CD14-positive monocyte (primary cell): Measurements from ENCODE around the gene SECTM1. TPM values are rescaled to one million over a fixed set of nuclear protein-coding genes. Genes with fewer than 3 reads are reported as not detected.
A peak's percentile ranks its signal among the peaks of the same experiment; 100 is the strongest.

ENCODE experiments used
- DNase-seq, 3 donors: peaks; one replicate each; pipeline ENCODE4 v3.0.0-alpha.2; 2011 to 2022
- H2AFZ ChIP-seq: 2 replicates; pipeline ENCODE4 v1.6.0; 2012; ENCODE audit warnings: mild to moderate bottlenecking, low read depth, low read length, inconsistent platforms; ENCODE audit not compliant: insufficient read depth, poor library complexity, severe bottlenecking
- H3K27ac ChIP-seq, 2 donors: 1 replicate in 1 of 2; 2 replicates in 1 of 2; pipeline ENCODE4 v1.5.1; 2012 to 2013; ENCODE audit warnings: low read length in 2 of 2, control low read depth in 1 of 2, inconsistent platforms in 1 of 2, low read depth in 1 of 2, mild to moderate bottlenecking in 1 of 2
- H3K27me3 ChIP-seq, 2 donors: one replicate each; pipeline versions ENCODE4 v1.6.0 to v1.6.1; 2011 to 2013; ENCODE audit warnings: low read length in 2 of 2; ENCODE audit not compliant: control insufficient read depth in 2 of 2, insufficient read depth in 2 of 2
- H3K36me3 ChIP-seq, 2 donors: replicated peaks in 1 of 2; 1 replicate in 1 of 2; 2 replicates in 1 of 2; pipeline versions ENCODE4 v1.5.1 to v1.6.1; 2012 to 2013; ENCODE audit warnings: low read length in 2 of 2, control low read depth in 1 of 2, inconsistent platforms in 1 of 2, mild to moderate bottlenecking in 1 of 2; ENCODE audit not compliant: insufficient read depth in 2 of 2, control insufficient read depth in 1 of 2
- H3K4me1 ChIP-seq, 2 donors: 1 replicate in 1 of 2; 2 replicates in 1 of 2; pipeline versions ENCODE4 v1.5.1 to v1.6.1; 2012 to 2013; ENCODE audit warnings: low read length in 2 of 2, control low read depth in 1 of 2, inconsistent platforms in 1 of 2, mild to moderate bottlenecking in 1 of 2, moderate library complexity in 1 of 2; ENCODE audit not compliant: insufficient read depth in 2 of 2, control insufficient read depth in 1 of 2
- H3K4me2 ChIP-seq: replicated peaks from 2 replicates; pipeline ENCODE3; 2012; ENCODE audit warnings: low read length, moderate library complexity, mild to moderate bottlenecking; ENCODE audit not compliant: poor library complexity, severe bottlenecking; ENCODE audit errors: extremely low read depth
- H3K4me3 ChIP-seq, 3 experiments: fragments of 200-600 bp in 1 of 3; sonication (generic) in 1 of 3; replicated peaks in 1 of 3; 1 replicate in 2 of 3; 2 replicates in 1 of 3; pipeline ENCODE4 v1.5.1; 2011 to 2013; ENCODE audit warnings: low read length in 3 of 3, mild to moderate bottlenecking in 3 of 3, control low read depth in 2 of 3, low read depth in 2 of 3, inconsistent platforms in 1 of 3, moderate library complexity in 1 of 3
- H3K79me2 ChIP-seq: 2 replicates; pipeline ENCODE4 v1.6.0; 2012; ENCODE audit warnings: mild to moderate bottlenecking, control low read depth, inconsistent platforms, low read length, moderate library complexity; ENCODE audit not compliant: insufficient read depth
- H3K9ac ChIP-seq: 2 replicates; pipeline ENCODE4 v1.6.0; 2017; ENCODE audit warnings: low read length, mild to moderate bottlenecking; ENCODE audit not compliant: insufficient read depth, poor library complexity, severe bottlenecking
- H3K9me3 ChIP-seq, 2 donors: replicated peaks in 1 of 2; 1 replicate in 1 of 2; 2 replicates in 1 of 2; pipeline versions ENCODE4 v1.5.1 to v1.6.1; 2012 to 2013; ENCODE audit warnings: low read length in 2 of 2, control low read depth in 1 of 2; ENCODE audit not compliant: control insufficient read depth in 1 of 2, insufficient read depth in 1 of 2
- H4K20me1 ChIP-seq: 2 replicates; pipeline ENCODE4 v1.6.0; 2012; ENCODE audit warnings: mild to moderate bottlenecking, low read length, control low read depth, moderate library complexity; ENCODE audit not compliant: insufficient read depth
- H3K27ac Mint-ChIP-seq, 7 donors: one replicate each; pipeline ENCODE4 v1.8.0; 2020; ENCODE audit warnings: mild to moderate bottlenecking in 7 of 7, mixed read lengths in 7 of 7, moderate library complexity in 6 of 7, inconsistent platforms in 2 of 7
- H3K27me3 Mint-ChIP-seq, 3 donors: one replicate each; pipeline ENCODE4 v1.8.0; 2021 to 2022; ENCODE audit warnings: low read depth in 3 of 3, mild to moderate bottlenecking in 3 of 3, mixed read lengths in 3 of 3, moderate library complexity in 3 of 3, inconsistent platforms in 1 of 3
- H3K36me3 Mint-ChIP-seq, 2 donors: one replicate each; pipeline ENCODE4 v1.8.0; 2020; ENCODE audit warnings: mixed read lengths in 2 of 2, inconsistent platforms in 1 of 2, mild to moderate bottlenecking in 1 of 2
- H3K4me1 Mint-ChIP-seq: one replicate; pipeline ENCODE4 v1.8.0; 2020; ENCODE audit warnings: mild to moderate bottlenecking, mixed read lengths
- H3K4me3 Mint-ChIP-seq, 2 donors: one replicate each; pipeline ENCODE4 v1.8.0; 2020; ENCODE audit warnings: mild to moderate bottlenecking in 2 of 2, mixed read lengths in 2 of 2, moderate library complexity in 1 of 2
- H3K9me3 Mint-ChIP-seq, 7 donors: one replicate each; pipeline ENCODE4 v1.8.0; 2020 to 2022; ENCODE audit warnings: mixed read lengths in 7 of 7, mild to moderate bottlenecking in 6 of 7, moderate library complexity in 6 of 7, inconsistent platforms in 2 of 7
- WGBS: methylation state at CpG from one replicate; pipeline ENCODE4 v1.1.5; 2013; ENCODE audit warnings: missing lambda C conversion rate; ENCODE audit not compliant: insufficient coverage; 5-methylcytosine and 5-hydroxymethylcytosine counted together
- intact Hi-C, 2 donors: fragments of 100-400 bp; cut with micrococcal nuclease; formaldehyde crosslinking; loops; one replicate each; pipeline versions ENCODE4 v1.15.0 to v1.15.1; 2023
- polyA plus RNA-seq, 3 donors: library from polyadenylated mRNA; depleted of rRNA in 1 of 3; unstranded in 2 of 3; stranded (reverse) in 1 of 3; fragments of 300-500 nt in 2 of 3; fragments of >200 nt in 1 of 3; fragmentation: Illumina TruSeq in 2 of 3; gene quantifications; 1 replicate in 2 of 3; 2 replicates in 1 of 3; pipeline ENCODE4 v1.2.3, GENCODE V29; 2012 to 2021
- TF ChIP-seq, protein P1 (sequence below): fragments of 200-600 bp; IDR thresholded peaks from one replicate; pipeline ENCODE4 v1.8.0; 2022; ENCODE audit warnings: antibody characterized with exemption, mild to moderate bottlenecking

Gene SECTM1
- polyA plus RNA-seq, 3 donors = 136 to 209 (median 188) TPM

DNA sequence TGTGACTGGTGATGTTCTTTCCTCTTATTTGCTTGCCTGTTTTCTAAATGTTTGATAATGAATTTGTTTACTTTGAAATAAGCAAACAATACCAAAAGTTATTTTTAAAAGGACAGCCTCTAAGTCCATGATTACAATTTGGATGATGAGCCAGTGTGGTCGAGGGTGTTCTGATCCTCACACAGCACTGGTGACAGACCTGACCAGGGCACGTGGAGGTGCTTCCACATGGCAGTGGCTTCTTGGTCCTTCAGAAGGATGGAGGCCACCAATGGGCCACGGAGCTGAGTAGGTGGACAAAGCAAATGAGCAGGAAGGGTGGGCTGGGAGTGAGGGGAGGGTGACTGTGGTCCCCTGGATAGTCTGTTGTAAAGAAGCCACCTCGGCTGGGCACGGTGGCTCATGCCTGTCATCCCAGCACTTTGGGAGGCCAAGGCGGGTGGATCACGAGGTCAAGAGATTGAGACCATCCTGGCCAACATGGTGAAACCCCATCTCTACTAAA, 21.3 kb upstream of the SECTM1 start:
- no peak overlapping the region for H3K27ac Mint-ChIP-seq
- Histone ChIP-seq H3K36me3 (no peaks in the 10 kb centered on the region), H2AFZ (no peak overlapping the region), H3K4me2 (no peak overlapping the region), H3K4me3 (no peak overlapping the region), H3K9me3 (peaks cover 0 to 3% of the 10 kb centered on the region in 2 donors), H3K79me2 (no peaks in the 10 kb centered on the region), H4K20me1 (no peaks in the 10 kb centered on the region), H3K27me3 (no peaks in the 10 kb centered on the region), H3K9ac (no peak overlapping the region), H3K27ac (no peak overlapping the region), H3K4me1 (peaks cover 4% of the 10 kb centered on the region in 2 donors)
- H3K27me3 Mint-ChIP-seq = peaks cover 11 to 21% (median 15%) of the 10 kb centered on the region in 3 donors
- H3K9me3 Mint-ChIP-seq = peaks cover 0 to 6% (median 0%) of the 10 kb centered on the region in 7 donors
- no peaks in the 10 kb centered on the region for H3K36me3 Mint-ChIP-seq
- no peak overlapping the region for H3K4me3 Mint-ChIP-seq
- TF ChIP-seq, protein P1, sequence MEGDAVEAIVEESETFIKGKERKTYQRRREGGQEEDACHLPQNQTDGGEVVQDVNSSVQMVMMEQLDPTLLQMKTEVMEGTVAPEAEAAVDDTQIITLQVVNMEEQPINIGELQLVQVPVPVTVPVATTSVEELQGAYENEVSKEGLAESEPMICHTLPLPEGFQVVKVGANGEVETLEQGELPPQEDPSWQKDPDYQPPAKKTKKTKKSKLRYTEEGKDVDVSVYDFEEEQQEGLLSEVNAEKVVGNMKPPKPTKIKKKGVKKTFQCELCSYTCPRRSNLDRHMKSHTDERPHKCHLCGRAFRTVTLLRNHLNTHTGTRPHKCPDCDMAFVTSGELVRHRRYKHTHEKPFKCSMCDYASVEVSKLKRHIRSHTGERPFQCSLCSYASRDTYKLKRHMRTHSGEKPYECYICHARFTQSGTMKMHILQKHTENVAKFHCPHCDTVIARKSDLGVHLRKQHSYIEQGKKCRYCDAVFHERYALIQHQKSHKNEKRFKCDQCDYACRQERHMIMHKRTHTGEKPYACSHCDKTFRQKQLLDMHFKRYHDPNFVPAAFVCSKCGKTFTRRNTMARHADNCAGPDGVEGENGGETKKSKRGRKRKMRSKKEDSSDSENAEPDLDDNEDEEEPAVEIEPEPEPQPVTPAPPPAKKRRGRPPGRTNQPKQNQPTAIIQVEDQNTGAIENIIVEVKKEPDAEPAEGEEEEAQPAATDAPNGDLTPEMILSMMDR = no peak
- WGBS = 94% methylated on average over 4 of the region's 7 CpGs
- DNase-seq = no peak
- intact Hi-C loops = loop anchor here (5.0 to 10.0 kb wide), 4 partner anchors 57 to 420 kb away; no protein-coding TSS in a partner anchor
- peaks cover 9% of the 10 kb centered on the region for H3K4me1 Mint-ChIP-seq

DNA sequence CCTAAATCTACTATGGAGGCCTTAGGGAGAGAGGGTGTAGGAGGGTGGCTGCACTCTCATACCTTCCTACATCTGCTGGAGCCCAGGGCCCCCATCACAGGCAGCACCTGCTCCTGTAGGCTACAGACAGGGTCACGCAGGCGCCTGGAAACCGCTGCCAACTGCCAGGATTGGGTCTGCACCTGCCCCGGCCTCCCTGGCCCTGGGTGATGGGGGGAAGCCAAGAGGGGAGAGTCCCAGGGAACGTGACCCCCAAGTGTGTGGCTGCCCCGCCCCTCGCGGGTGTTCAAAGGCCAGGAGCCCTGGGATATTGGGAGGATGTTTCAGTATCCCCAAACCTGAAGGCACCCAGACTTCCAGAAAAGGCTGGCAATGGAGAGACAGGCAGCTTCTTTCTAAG, 19.9 kb upstream of the SECTM1 start:
- Histone ChIP-seq H3K36me3 (no peaks in the 10 kb centered on the region), H3K27me3 (no peaks in the 10 kb centered on the region), H3K4me2 (no peak overlapping the region), H3K9ac (no peak overlapping the region), H3K4me3 (no peak overlapping the region), H4K20me1 (no peaks in the 10 kb centered on the region), H3K27ac (no peak overlapping the region), H3K79me2 (no peaks in the 10 kb centered on the region), H2AFZ (no peak overlapping the region), H3K4me1 (no peaks in the 10 kb centered on the region), H3K9me3 (no peaks in the 10 kb centered on the region)
- WGBS = 87% methylated on average over 5 of the region's 8 CpGs
- no peaks in the 10 kb centered on the region for H3K36me3 Mint-ChIP-seq
- TF ChIP-seq, protein P1 = no peak
- no peaks in the 10 kb centered on the region for H3K9me3 Mint-ChIP-seq
- peak overlapping the region in 1 of 7 donors; percentile 15 for H3K27ac Mint-ChIP-seq
- peaks cover 7 to 17% (median 11%) of the 10 kb centered on the region in 3 donors for H3K27me3 Mint-ChIP-seq
- intact Hi-C loops = loop anchor here (5.0 to 10.0 kb wide), 3 partner anchors 59 to 421 kb away; no protein-coding TSS in a partner anchor
- H3K4me3 Mint-ChIP-seq = no peak overlapping the region
- peaks cover 4% of the 10 kb centered on the region for H3K4me1 Mint-ChIP-seq
- DNase-seq = no peak
